ENCODE results near the gene ATOSB.

DNA sequence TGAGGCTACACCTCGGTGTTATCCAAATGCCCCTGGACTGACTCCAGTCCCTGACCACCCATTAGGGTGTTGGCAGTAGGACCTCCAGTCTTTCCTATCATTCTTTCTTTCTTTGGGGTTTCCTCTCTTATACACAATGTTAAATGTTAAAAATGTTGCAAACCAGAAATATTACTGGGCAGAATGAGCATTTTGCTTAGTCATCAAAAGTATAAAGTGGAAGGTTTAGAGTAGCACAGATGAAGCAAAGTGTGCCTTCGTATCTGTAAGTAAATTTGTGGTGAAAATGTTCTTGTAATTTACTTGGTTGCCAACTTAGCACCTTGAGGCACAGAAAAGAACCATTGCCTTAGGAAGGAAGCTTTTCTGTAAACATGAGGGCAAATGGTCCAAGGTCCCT is 24.4 kb upstream of the ATOSB start:
- TF ChIP-seq, protein P1, sequence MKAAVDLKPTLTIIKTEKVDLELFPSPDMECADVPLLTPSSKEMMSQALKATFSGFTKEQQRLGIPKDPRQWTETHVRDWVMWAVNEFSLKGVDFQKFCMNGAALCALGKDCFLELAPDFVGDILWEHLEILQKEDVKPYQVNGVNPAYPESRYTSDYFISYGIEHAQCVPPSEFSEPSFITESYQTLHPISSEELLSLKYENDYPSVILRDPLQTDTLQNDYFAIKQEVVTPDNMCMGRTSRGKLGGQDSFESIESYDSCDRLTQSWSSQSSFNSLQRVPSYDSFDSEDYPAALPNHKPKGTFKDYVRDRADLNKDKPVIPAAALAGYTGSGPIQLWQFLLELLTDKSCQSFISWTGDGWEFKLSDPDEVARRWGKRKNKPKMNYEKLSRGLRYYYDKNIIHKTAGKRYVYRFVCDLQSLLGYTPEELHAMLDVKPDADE (IDR thresholded peaks at IDR 0.05): no peak
- TF ChIP-seq, protein P2, sequence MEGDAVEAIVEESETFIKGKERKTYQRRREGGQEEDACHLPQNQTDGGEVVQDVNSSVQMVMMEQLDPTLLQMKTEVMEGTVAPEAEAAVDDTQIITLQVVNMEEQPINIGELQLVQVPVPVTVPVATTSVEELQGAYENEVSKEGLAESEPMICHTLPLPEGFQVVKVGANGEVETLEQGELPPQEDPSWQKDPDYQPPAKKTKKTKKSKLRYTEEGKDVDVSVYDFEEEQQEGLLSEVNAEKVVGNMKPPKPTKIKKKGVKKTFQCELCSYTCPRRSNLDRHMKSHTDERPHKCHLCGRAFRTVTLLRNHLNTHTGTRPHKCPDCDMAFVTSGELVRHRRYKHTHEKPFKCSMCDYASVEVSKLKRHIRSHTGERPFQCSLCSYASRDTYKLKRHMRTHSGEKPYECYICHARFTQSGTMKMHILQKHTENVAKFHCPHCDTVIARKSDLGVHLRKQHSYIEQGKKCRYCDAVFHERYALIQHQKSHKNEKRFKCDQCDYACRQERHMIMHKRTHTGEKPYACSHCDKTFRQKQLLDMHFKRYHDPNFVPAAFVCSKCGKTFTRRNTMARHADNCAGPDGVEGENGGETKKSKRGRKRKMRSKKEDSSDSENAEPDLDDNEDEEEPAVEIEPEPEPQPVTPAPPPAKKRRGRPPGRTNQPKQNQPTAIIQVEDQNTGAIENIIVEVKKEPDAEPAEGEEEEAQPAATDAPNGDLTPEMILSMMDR (conservative IDR thresholded peaks at IDR 0.05; ENCODE audit: low read depth in 2 of 2): no peak
- TF ChIP-seq EZH2phosphoT487 (IDR thresholded peaks at IDR 0.05; ENCODE audit: unreplicated experiment) (no peak), EZH2 (IDR thresholded peaks at IDR 0.05; ENCODE audit: low read depth, unreplicated experiment) (no peak), JUNB (IDR thresholded peaks at IDR 0.05; ENCODE audit: unreplicated experiment) (no peak), POLR2AphosphoS5 (IDR thresholded peaks at IDR 0.05; ENCODE audit: low read depth) (no peak)
- TF ChIP-seq, protein P3, sequence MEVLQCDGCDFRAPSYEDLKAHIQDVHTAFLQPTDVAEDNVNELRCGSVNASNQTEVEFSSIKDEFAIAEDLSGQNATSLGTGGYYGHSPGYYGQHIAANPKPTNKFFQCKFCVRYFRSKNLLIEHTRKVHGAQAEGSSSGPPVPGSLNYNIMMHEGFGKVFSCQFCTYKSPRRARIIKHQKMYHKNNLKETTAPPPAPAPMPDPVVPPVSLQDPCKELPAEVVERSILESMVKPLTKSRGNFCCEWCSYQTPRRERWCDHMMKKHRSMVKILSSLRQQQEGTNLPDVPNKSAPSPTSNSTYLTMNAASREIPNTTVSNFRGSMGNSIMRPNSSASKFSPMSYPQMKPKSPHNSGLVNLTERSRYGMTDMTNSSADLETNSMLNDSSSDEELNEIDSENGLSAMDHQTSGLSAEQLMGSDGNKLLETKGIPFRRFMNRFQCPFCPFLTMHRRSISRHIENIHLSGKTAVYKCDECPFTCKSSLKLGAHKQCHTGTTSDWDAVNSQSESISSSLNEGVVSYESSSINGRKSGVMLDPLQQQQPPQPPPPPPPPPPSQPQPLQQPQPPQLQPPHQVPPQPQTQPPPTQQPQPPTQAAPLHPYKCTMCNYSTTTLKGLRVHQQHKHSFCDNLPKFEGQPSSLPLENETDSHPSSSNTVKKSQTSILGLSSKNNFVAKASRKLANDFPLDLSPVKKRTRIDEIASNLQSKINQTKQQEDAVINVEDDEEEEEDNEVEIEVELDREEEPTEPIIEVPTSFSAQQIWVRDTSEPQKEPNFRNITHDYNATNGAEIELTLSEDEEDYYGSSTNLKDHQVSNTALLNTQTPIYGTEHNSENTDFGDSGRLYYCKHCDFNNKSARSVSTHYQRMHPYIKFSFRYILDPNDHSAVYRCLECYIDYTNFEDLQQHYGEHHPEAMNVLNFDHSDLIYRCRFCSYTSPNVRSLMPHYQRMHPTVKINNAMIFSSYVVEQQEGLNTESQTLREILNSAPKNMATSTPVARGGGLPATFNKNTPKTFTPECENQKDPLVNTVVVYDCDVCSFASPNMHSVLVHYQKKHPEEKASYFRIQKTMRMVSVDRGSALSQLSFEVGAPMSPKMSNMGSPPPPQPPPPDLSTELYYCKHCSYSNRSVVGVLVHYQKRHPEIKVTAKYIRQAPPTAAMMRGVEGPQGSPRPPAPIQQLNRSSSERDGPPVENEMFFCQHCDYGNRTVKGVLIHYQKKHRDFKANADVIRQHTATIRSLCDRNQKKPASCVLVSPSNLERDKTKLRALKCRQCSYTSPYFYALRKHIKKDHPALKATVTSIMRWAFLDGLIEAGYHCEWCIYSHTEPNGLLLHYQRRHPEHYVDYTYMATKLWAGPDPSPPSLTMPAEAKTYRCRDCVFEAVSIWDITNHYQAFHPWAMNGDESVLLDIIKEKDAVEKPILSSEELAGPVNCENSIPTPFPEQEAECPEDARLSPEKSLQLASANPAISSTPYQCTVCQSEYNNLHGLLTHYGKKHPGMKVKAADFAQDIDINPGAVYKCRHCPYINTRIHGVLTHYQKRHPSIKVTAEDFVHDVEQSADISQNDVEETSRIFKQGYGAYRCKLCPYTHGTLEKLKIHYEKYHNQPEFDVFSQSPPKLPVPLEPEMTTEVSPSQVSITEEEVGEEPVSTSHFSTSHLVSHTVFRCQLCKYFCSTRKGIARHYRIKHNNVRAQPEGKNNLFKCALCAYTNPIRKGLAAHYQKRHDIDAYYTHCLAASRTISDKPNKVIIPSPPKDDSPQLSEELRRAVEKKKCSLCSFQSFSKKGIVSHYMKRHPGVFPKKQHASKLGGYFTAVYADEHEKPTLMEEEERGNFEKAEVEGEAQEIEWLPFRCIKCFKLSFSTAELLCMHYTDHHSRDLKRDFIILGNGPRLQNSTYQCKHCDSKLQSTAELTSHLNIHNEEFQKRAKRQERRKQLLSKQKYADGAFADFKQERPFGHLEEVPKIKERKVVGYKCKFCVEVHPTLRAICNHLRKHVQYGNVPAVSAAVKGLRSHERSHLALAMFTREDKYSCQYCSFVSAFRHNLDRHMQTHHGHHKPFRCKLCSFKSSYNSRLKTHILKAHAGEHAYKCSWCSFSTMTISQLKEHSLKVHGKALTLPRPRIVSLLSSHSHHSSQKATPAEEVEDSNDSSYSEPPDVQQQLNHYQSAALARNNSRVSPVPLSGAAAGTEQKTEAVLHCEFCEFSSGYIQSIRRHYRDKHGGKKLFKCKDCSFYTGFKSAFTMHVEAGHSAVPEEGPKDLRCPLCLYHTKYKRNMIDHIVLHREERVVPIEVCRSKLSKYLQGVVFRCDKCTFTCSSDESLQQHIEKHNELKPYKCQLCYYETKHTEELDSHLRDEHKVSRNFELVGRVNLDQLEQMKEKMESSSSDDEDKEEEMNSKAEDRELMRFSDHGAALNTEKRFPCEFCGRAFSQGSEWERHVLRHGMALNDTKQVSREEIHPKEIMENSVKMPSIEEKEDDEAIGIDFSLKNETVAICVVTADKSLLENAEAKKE (CRISPR knock-in tag; IDR thresholded peaks at IDR 0.05): no peak
- TF ChIP-seq, protein P4, sequence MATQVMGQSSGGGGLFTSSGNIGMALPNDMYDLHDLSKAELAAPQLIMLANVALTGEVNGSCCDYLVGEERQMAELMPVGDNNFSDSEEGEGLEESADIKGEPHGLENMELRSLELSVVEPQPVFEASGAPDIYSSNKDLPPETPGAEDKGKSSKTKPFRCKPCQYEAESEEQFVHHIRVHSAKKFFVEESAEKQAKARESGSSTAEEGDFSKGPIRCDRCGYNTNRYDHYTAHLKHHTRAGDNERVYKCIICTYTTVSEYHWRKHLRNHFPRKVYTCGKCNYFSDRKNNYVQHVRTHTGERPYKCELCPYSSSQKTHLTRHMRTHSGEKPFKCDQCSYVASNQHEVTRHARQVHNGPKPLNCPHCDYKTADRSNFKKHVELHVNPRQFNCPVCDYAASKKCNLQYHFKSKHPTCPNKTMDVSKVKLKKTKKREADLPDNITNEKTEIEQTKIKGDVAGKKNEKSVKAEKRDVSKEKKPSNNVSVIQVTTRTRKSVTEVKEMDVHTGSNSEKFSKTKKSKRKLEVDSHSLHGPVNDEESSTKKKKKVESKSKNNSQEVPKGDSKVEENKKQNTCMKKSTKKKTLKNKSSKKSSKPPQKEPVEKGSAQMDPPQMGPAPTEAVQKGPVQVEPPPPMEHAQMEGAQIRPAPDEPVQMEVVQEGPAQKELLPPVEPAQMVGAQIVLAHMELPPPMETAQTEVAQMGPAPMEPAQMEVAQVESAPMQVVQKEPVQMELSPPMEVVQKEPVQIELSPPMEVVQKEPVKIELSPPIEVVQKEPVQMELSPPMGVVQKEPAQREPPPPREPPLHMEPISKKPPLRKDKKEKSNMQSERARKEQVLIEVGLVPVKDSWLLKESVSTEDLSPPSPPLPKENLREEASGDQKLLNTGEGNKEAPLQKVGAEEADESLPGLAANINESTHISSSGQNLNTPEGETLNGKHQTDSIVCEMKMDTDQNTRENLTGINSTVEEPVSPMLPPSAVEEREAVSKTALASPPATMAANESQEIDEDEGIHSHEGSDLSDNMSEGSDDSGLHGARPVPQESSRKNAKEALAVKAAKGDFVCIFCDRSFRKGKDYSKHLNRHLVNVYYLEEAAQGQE (IDR thresholded peaks at IDR 0.05; ENCODE audit: unreplicated experiment): no peak

Measured in GM23338 (cell line).